ENCODE results near the gene AOC2.
"Not testable (repeated sequence)": the region's sequence is repeated elsewhere in the genome, so short reads cannot be mapped to it uniquely, and the experiment has no call there.

Gene AOC2

DNA sequence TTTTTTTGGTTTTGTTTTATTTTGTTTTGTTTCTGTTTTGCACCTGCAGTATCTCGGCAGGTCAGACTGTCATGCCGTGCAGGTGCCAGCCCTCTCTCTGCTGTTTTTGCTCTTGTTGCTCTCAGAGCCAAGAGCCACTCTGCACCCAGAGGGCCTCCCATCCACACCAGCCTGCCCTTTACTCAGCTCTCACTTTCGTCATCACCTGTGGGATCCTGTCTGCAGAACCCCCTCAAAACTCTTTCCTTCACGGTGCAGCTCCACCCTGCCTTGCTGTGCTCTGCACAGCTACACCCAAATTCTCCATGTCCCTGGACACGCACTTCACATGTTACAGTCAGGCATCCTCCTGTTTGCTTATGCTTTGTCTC is 9.2 kb downstream of the AOC2 start:
- H4K20me1 ChIP-seq: no peaks in the 10 kb centered on the region
- 0 out of 2 replicates have a peak, but pooled peaks cover 7% of the 10 kb centered on the region for H3K4me1 ChIP-seq
- H3K4me2 ChIP-seq: no peak overlapping the region
- H3K36me3 ChIP-seq: no peaks in the 10 kb centered on the region
- no peak overlapping the region for H3K4me3 ChIP-seq
- TF ChIP-seq Cebpa-rat (IDR thresholded peaks at IDR 0.05): no peak
- no peak overlapping the region for H3K27ac ChIP-seq
- no peaks in the 10 kb centered on the region for H3K9me3 ChIP-seq
- no peak overlapping the region for H3K9ac ChIP-seq
- H3K27me3 ChIP-seq: no peaks in the 10 kb centered on the region

- Histone ChIP-seq H4K20me1 (no peaks in the 10 kb centered on the region), H3K27ac (no peak overlapping the region), H3K4me3 (no peak overlapping the region), H3K9me3 (no peaks in the 10 kb centered on the region), H3K9ac (no peak overlapping the region), H3K27me3 (no peaks in the 10 kb centered on the region), H3K36me3 (no peaks in the 10 kb centered on the region), H3K4me1 (0 out of 2 replicates have a peak, but pooled peaks cover 7% of the 10 kb centered on the region), H3K4me2 (no peak overlapping the region)
- TF ChIP-seq Cebpa-rat (IDR thresholded peaks at IDR 0.05): no peak
Measured at GRCh38 chr17:42853968-42854790, 9.8 kb downstream of the AOC2 start.

- Histone ChIP-seq H3K27me3 (no peaks in the 10 kb centered on the region), H3K9me3 (no peaks in the 10 kb centered on the region), H3K4me2 (no peak overlapping the region), H3K4me1 (no peaks in the 10 kb centered on the region), H3K27ac (no peak overlapping the region), H3K9ac (no peak overlapping the region), H4K20me1 (no peaks in the 10 kb centered on the region), H3K36me3 (no peaks in the 10 kb centered on the region), H3K4me3 (no peak overlapping the region)
- no peak for TF ChIP-seq Cebpa-rat (IDR thresholded peaks at IDR 0.05)
Measured at GRCh38 chr17:42855048-42855596, 10.7 kb downstream of the AOC2 start.

GRCh38 chr17:42856093-42856492 is 11.7 kb downstream of the AOC2 start:
- not testable (repeated sequence) for H3K9ac ChIP-seq, H3K9me3 ChIP-seq, H3K4me1 ChIP-seq, H3K27ac ChIP-seq, H3K27me3 ChIP-seq, H3K4me2 ChIP-seq, H3K36me3 ChIP-seq, H3K4me3 ChIP-seq, H4K20me1 ChIP-seq

GRCh38 chr17:42856516-42856915 is 12.1 kb downstream of the AOC2 start:
- H3K9me3 ChIP-seq, H3K4me2 ChIP-seq, H3K9ac ChIP-seq, H3K4me1 ChIP-seq, H4K20me1 ChIP-seq, H3K27me3 ChIP-seq, H3K36me3 ChIP-seq, H3K4me3 ChIP-seq, H3K27ac ChIP-seq: not testable (repeated sequence)

- no peak overlapping the region for H3K27ac ChIP-seq
- H3K9ac ChIP-seq: no peak overlapping the region
- no peaks in the 10 kb centered on the region for H4K20me1 ChIP-seq
- no peaks in the 10 kb centered on the region for H3K4me1 ChIP-seq
- no peaks in the 10 kb centered on the region for H3K27me3 ChIP-seq
- H3K9me3 ChIP-seq: no peaks in the 10 kb centered on the region
- TF ChIP-seq Cebpa-rat (IDR thresholded peaks at IDR 0.05): no peak
- no peak overlapping the region for H3K4me2 ChIP-seq
- H3K4me3 ChIP-seq: no peak overlapping the region
- no peaks in the 10 kb centered on the region for H3K36me3 ChIP-seq
Measured at GRCh38 chr17:42857389-42857788, 13.0 kb downstream of the AOC2 start.

DNA sequence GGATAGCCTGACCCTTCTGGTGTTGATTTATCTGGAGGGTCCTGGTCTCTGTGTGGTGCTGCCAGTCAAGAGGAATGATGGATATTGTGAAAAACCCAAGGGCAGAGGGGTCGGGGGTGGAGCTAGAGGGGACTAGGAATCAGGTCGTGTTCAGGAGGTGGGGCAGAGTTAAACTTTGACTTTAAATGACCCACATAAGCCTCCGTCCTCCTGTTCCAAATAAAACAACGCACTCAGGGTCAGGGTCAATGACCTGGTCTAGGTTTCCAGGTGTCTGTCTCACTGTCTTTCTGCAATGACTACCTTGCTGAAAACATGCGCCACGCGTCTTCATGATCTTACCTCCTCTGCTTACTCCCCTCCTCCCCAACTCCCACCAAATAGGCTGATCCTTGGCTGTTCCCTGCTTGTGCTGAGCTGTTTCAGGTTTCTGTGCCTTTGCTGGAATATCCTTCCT is 21.3 kb downstream of the AOC2 start:
- no peak for TF ChIP-seq Cebpa-rat (IDR thresholded peaks at IDR 0.05)
- no peaks in the 10 kb centered on the region for H3K27me3 ChIP-seq
- H3K9ac ChIP-seq: no peak overlapping the region
- no peak overlapping the region for H3K4me3 ChIP-seq
- peaks cover 9% of the 10 kb centered on the region for H3K9me3 ChIP-seq
- no peaks in the 10 kb centered on the region for H3K36me3 ChIP-seq
- H3K4me2 ChIP-seq: no peak overlapping the region
- no peaks in the 10 kb centered on the region for H4K20me1 ChIP-seq
- no peaks in the 10 kb centered on the region for H3K4me1 ChIP-seq
- H3K27ac ChIP-seq: no peak overlapping the region

GRCh38 chr17:42866216-42866615 is 21.8 kb downstream of the AOC2 start:
- no peak overlapping the region for H3K4me3 ChIP-seq
- H3K9ac ChIP-seq: no peak overlapping the region
- H4K20me1 ChIP-seq: no peaks in the 10 kb centered on the region
- H3K9me3 ChIP-seq: peaks cover 15% of the 10 kb centered on the region
- H3K27ac ChIP-seq: no peak overlapping the region
- H3K36me3 ChIP-seq: no peaks in the 10 kb centered on the region
- H3K4me1 ChIP-seq: no peaks in the 10 kb centered on the region
- no peaks in the 10 kb centered on the region for H3K27me3 ChIP-seq
- no peak for TF ChIP-seq Cebpa-rat (IDR thresholded peaks at IDR 0.05)
- H3K4me2 ChIP-seq: no peak overlapping the region

GRCh38 chr17:42866631-42867575 is 22.5 kb downstream of the AOC2 start:
- no peak overlapping the region for H3K9ac ChIP-seq
- no peaks in the 10 kb centered on the region for H3K36me3 ChIP-seq
- no peak overlapping the region for H3K27ac ChIP-seq
- no peak overlapping the region for H3K4me3 ChIP-seq
- H3K9me3 ChIP-seq: peaks cover 20% of the 10 kb centered on the region
- H3K27me3 ChIP-seq: no peaks in the 10 kb centered on the region
- H3K4me1 ChIP-seq: no peaks in the 10 kb centered on the region
- no peak overlapping the region for H3K4me2 ChIP-seq
- no peaks in the 10 kb centered on the region for H4K20me1 ChIP-seq
- no peak for TF ChIP-seq Cebpa-rat (IDR thresholded peaks at IDR 0.05)

DNA sequence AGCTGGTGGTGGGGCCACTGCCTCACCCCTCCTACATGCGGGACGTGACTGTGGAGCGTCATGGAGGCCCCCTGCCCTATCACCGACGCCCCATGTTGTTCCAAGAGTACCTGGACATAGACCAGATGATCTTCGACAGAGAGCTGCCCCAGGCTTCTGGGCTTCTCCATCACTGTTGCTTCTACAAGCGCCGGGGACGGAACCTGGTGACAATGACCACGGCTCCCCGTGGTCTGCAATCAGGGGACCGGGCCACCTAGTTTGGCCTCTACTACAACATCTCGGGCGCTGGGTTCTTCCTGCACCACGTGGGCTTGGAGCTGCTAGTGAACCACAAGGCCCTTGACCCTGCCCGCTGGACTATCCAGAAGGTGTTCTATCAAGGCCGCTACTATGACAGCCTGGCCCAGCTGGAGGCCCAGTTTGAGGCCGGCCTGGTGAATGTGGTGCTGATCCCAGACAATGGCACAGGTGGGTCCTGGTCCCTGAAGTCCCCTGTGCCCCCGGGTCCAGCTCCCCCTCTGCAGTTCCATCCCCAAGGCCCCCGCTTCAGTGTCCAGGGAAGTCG is 23.4 kb downstream of the AOC2 start:
- H4K20me1 ChIP-seq, H3K27ac ChIP-seq, H3K9ac ChIP-seq, H3K4me3 ChIP-seq, H3K36me3 ChIP-seq, H3K4me2 ChIP-seq, H3K4me1 ChIP-seq, H3K27me3 ChIP-seq: not testable (repeated sequence)
- H3K9me3 ChIP-seq: peaks cover 20% of the 10 kb centered on the region

All from BLaER1 (cell line).